Omental fat pad (tissue), 4 donors: ENCODE results near the gene SHISA3. TPM values are rescaled to one million over a fixed set of nuclear protein-coding genes. Genes with fewer than 3 reads are reported as not detected.

Experiments
- ATAC-seq: fragments of 150-250 bp; one replicate; pipeline ENCODE4 v1.9.1; 2016; ENCODE audit warnings: mild to moderate bottlenecking, moderate library complexity; ENCODE audit not compliant: low FRiP score
- DNase-seq: peaks from one replicate; pipeline ENCODE4 v3.0.0-alpha.2; 2019; ENCODE audit warnings: low spot score
- CTCF ChIP-seq, 3 donors: fragments of 450-650 bp; IDR thresholded peaks; one replicate each; pipeline ENCODE4 v1.5.1; 2016 to 2017; ENCODE audit warnings: antibody characterized with exemption in 3 of 3, mild to moderate bottlenecking in 3 of 3, moderate library complexity in 2 of 3
- total RNA-seq, 4 donors: library from RNA; depleted of rRNA; stranded (reverse); fragments of >200 nt; gene quantifications; one replicate each; pipeline ENCODE4 v1.1.0, GENCODE V29; 2016

The SHISA3 gene
- total RNA-seq, 4 donors from 2014 or later = 1.8 to 10.1 (median 4.0) TPM

- no peak for ATAC-seq
These were observed 39.8 kb downstream of the SHISA3 start for GRCh38 chr4:42436928-42437565.

GRCh38 chr4:42440083-42440482 is 42.8 kb downstream of the SHISA3 start:
- DNase-seq (no peak), ATAC-seq (no peak)
- TF ChIP-seq CTCF (IDR thresholded peaks at IDR 0.05) = no peak

More at GRCh38 chr4:42436928-42437565, 39.8 kb downstream of the SHISA3 start:
- no peak for TF ChIP-seq CTCF (IDR thresholded peaks at IDR 0.05)
- no peak for DNase-seq

- DNase-seq = no peak
- TF ChIP-seq CTCF (IDR thresholded peaks at IDR 0.05) = no peak
- ATAC-seq = no peak
These were observed 45.3 kb downstream of the SHISA3 start for GRCh38 chr4:42442601-42443000.

GRCh38 chr4:42445038-42445437 is 47.8 kb downstream of the SHISA3 start:
- DNase-seq = no peak
- ATAC-seq = no peak
- TF ChIP-seq CTCF (IDR thresholded peaks at IDR 0.05) = no peak

- TF ChIP-seq CTCF (IDR thresholded peaks at IDR 0.05) = no peak
- ATAC-seq (no peak), DNase-seq (no peak)
These were observed 49.5 kb downstream of the SHISA3 start for GRCh38 chr4:42446823-42447222.

Other genes starting within 250 kb of the SHISA3 start
- under 1 TPM in 3 of 4 donors, not detected in 1; 0.16 to 0.28 (median 0.25) TPM for gene BEND4, start 244.8 kb upstream of the SHISA3 start, total RNA-seq